HFF-Myc (cell line): ENCODE results near the gene ARL6IP1.

Experiments used
- DNase-seq: peaks from one replicate; pipeline ENCODE4 v3.0.0-alpha.2; 2011; ENCODE audit warnings: low read depth; ENCODE audit errors: extremely low read depth
- H3K4me3 ChIP-seq: replicated peaks from 2 replicates; pipeline ENCODE4 v1.5.1; 2011; ENCODE audit warnings: low read depth, mild to moderate bottlenecking, control low read depth, low read length
- CTCF ChIP-seq: IDR thresholded peaks from 2 replicates; pipeline ENCODE4 v1.5.1; 2012; ENCODE audit warnings: mild to moderate bottlenecking, low read depth, low read length, control low read depth; ENCODE audit errors: missing control alignments

Gene ARL6IP1

GRCh38 chr16:18789850-18790706, 11.3 kb downstream of the ARL6IP1 start, which contains the start of gene RPS15A:
Gene RPS15A, minus strand, starts transcription at chr16:18790334. Its CDS starts 1,221 bp downstream, at chr16:18789113.
- peak; percentile 96 for DNase-seq
- TF ChIP-seq CTCF = no peak
- H3K4me3 ChIP-seq = peak within 1 kb of the TSS; percentile 62

- peak overlapping the region; percentile 62 for H3K4me3 ChIP-seq
- no peak for DNase-seq
- no peak for TF ChIP-seq CTCF
Measured at GRCh38 chr16:18789515-18789849, 11.9 kb downstream of the ARL6IP1 start.

- peak overlapping the region; percentile 62 for H3K4me3 ChIP-seq
- TF ChIP-seq CTCF = no peak
- no peak for DNase-seq
Measured at GRCh38 chr16:18788828-18789514, 12.4 kb downstream of the ARL6IP1 start.

- DNase-seq = no peak
- TF ChIP-seq CTCF = no peak
- peak overlapping the region; percentile 62 for H3K4me3 ChIP-seq
Measured at GRCh38 chr16:18784917-18785623, 16.3 kb downstream of the ARL6IP1 start.

- no peak for TF ChIP-seq CTCF
- no peak for DNase-seq
- H3K4me3 ChIP-seq = no peak overlapping the region
Measured at GRCh38 chr16:18783430-18784341, 17.7 kb downstream of the ARL6IP1 start.
